Inflammatory macrophage (primary cell): Measurements from ENCODE around the gene ZNF775.

ENCODE experiments used
- DNase-seq, 2 donors: peaks; one replicate each; pipeline ENCODE4 v3.0.0-alpha.2; 2020 to 2022
- total RNA-seq, 18 experiments: gene quantifications; one replicate each; lab custom pipeline; 2026; ENCODE audit warnings: mixed read lengths in 6 of 18, inconsistent platforms in 2 of 18; lab: John Stamatoyannopoulos, UW

ZNF775 gene
- total RNA-seq: 0.23 to 4.9 (median 1.7) reads per million in 18 experiments

GRCh38 chr7:150378853-150379440, at the start of gene ZNF775:
ZNF775 (plus strand) TSS chr7:150379330; CDS start chr7:150388471, 9,141 bp downstream.
- DNase-seq: peak; percentile 97 to 98

- no peak for DNase-seq
Observed at GRCh38 chr7:150329331-150330120, 49.6 kb upstream of the ZNF775 start.

- DNase-seq: no peak
Observed at GRCh38 chr7:150330211-150330885, 48.8 kb upstream of the ZNF775 start.

DNA sequence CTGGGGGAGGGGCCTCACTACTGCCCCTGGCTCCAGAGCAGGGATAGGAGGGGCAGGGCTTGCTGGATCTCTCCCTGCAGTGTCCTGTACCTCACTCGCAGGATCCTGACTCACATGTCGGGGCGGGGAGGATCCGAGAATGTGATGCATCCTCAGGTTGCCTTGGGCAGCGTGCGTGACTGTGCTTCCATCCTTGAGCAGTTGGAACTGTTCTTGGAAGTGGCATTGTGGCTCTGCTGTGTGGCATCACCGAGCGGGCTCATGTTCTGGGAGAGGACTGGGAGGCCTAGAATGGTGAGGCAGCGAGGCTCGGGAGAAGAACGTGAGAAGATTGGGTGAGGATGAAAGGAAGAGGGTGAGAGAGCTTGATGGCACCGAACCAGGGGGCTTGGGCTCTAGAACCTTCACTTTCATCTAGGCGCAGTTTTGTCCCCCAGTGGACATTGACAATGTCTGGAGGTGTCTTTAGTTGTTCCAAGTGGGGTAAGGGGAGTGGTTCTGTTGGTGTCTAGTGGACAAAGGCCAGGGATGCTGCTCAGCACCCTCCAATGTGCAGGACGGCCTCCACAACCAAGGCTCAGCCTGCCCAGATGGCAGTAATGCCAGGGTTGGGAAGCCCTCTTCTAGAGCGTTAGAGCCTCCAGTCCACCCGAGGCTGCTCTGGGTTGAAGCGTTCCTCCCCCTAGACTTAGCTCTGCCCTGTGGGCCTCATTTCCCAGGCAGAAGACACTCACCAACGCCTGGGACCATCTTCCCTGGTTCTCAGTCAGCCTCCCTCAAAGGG, 46.1 kb upstream of the ZNF775 start:
- DNase-seq: no peak

- DNase-seq: no peak
Observed at GRCh38 chr7:150333659-150334058, 45.5 kb upstream of the ZNF775 start.

DNA sequence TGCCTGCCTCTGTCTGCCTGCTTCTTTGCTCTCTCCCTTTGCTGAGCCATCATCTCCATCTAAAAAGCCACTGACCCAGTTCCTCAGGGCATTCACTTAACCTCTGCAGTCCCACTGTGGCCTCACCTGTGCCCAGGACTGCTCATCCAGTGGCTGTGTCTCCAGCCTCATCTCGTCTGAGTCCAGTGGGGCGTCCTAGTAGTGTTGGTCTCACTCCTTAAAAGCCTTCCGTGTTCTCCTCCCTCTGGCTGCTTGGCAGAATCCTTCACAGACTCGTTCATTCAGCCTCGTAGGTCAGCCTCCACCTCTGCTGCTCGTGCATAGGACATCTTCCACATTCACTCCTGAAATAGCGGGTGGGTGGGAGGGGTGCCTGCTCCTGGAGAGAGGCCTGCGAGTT, 45.0 kb upstream of the ZNF775 start:
- no peak for DNase-seq

- DNase-seq: no peak
Observed at GRCh38 chr7:150335108-150335773, 43.9 kb upstream of the ZNF775 start.

DNA sequence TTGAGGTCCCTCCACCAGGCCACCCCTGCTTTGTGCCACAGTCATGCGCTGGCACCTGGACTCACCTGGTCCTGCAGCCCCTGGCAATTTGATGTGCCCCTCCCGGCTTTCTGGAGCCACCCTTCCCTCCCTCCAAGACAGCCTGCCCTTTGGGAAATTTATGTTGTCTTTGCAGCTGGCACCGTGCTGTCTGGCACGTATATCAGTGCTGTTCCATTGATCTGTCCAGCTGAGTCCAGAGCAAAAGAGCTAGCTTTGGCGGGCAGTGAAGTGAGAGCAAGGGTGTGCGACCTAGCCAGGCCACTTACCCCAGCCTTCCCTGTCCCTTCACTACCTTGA, 43.4 kb upstream of the ZNF775 start:
- no peak for DNase-seq

GRCh38 chr7:150336746-150337145, 42.4 kb upstream of the ZNF775 start:
- no peak for DNase-seq

DNA sequence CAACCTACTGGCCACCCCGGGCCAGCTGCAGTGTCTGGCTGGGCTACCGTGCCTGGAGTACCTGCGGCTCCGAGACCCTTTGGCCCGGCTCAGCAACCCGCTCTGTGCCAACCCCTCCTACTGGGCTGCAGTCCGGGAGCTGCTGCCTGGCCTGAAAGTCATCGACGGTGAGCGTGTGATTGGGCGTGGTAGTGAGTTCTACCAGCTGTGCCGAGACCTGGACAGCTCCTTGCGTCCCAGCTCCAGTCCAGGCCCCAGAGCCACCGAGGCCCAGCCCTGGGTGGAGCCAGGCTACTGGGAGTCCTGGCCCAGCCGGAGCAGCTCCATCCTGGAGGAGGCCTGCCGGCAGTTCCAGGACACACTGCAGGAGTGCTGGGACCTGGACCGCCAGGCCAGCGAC, 42.0 kb upstream of the ZNF775 start:
- no peak for DNase-seq

- DNase-seq: no peak
Observed at GRCh38 chr7:150337659-150338081, 41.5 kb upstream of the ZNF775 start.

GRCh38 chr7:150338166-150338829, 40.8 kb upstream of the ZNF775 start:
- DNase-seq: no peak

GRCh38 chr7:150339409-150339809, 39.7 kb upstream of the ZNF775 start:
- DNase-seq: peak in 1 of 2 donors; percentile 10

- DNase-seq: peak in 1 of 2 donors; percentile 20
Observed at GRCh38 chr7:150340024-150340749, 38.9 kb upstream of the ZNF775 start.

DNA sequence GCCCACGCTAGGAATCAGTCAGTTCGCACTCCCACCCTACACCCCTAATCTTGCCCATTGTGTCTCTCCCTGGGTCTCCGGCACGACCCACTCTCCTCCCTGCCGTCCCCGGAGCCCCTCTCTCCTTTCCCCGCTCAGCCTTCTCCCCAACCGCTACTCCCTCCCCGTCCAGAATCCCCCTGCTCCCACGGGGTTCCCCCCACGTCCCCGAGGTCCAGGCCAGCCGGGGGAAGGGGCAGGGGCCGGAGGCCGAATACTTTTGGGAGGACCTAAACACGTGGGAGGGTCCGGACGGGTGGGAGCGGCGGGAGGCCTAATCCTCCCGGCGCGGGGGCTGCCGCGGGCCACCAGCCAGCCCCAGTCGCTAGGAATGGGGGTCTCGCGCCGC, 38.3 kb upstream of the ZNF775 start:
- no peak for DNase-seq

- DNase-seq: no peak
Observed at GRCh38 chr7:150341263-150342120, 37.6 kb upstream of the ZNF775 start, which contains the start of gene RARRES2. RARRES2 (minus strand) TSS chr7:150341629; CDS start chr7:150340609, 1,020 bp downstream.

GRCh38 chr7:150342121-150342408, 37.1 kb upstream of the ZNF775 start:
- DNase-seq: no peak

- no peak for DNase-seq
Observed at GRCh38 chr7:150343225-150343624, 35.9 kb upstream of the ZNF775 start.

DNA sequence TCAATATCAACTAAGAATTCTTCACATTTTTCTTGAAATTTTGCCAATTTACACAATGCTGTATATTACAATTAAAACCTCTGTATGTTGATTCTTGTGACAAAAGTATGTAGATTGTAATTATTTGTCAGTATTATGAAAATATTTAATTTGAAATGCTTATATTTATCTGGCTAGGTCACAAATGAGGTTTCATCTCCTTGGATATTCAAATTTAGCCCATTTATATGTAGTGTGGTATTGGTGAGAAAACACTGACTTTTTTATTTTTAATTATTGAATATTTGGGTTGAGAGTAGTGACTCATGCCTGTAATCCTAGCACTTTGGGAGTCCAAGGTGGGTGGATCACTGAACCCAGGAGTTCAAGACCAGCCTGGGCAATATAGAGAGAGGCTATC, 34.8 kb upstream of the ZNF775 start:
- no peak for DNase-seq

- DNase-seq: no peak
Observed at GRCh38 chr7:150345012-150345411, 34.1 kb upstream of the ZNF775 start.
